Stimulated activated CD8-positive, alpha-beta memory T cell treated with anti-CD3 and anti-CD28 coated beads, Interleukin-7, amount 100 ng/mL, for 24 hours (primary cell): ENCODE measurements around the gene TGM4.

Experiments
- DNase-seq: peaks from one replicate; pipeline ENCODE4 v3.0.0-alpha.2; 2020; ENCODE audit warnings: low read depth

The TGM4 gene

GRCh38 chr3:44954962-44955361 is 80.6 kb downstream of the TGM4 start:
- DNase-seq, result no peak

DNA sequence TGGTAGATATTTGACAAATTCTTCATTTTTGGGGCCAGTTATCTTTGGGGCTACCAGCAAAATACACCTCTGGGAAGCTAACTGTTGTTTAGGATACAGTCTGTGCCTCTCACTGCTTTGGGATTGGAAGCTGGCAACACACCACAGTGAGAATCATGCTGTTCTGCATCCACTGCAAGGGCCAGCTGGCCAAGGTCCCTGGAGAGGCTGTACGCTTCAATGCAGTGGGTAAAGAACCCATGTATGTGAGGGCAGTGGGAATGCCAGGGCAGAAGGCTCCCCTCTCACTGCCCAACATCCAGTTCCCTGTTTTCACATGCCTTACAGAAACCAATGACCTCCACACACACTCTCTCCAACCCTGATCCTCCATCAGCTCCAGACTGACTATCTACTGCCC is 81.5 kb downstream of the TGM4 start:
- DNase-seq, result no peak

- no peak for DNase-seq
Observed at GRCh38 chr3:44957986-44958385, 83.6 kb downstream of the TGM4 start.

- no peak for DNase-seq
Observed at GRCh38 chr3:44958386-44958785, 84.0 kb downstream of the TGM4 start.

DNA sequence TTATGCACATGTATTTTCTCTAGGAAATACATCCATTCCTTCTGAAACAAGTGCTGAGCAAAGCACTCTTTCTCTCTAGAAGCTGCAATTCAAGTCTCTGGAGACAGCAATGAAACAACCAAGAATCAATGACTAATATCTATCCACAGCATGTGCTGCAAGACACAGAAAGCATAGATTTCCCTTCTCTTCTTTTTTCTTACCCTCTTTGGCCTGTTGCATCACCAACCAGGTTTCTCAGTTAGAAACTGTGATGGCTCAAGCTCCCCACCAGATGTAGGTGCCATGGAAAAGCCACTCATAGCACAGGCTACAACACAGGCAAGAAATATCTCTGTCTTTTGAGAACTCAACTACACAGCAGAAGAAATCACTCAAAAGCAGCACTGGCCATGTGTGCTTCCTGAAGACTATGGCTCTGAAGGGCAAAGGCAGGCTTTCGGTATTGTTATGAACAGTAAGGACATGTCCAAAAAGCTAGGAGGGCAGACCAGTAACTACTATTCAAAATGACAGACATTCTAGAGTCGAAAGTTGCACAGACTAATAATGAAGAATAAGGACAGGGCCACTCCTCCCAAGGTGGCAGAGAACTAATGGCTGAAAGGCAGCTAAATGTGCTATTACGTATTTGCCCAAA is 86.1 kb downstream of the TGM4 start:
- no peak for DNase-seq

DNA sequence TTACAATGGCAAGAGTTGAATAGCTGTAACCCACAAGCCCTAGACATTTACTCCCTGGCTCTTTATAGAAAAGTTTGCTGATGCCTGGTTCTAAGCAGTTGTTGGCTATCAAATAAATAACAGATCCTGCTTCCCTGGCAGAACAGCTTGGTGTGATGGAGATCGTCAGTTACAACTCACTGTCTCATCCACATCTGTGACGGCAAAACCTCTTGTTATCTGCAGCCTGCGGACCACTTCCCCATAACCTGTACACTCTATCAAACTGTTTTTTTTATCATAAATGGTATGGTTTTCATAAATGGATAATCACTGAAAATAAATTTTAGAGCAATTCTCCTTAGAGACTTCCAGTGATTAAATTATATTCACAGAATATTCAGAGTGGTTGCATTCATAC is 87.5 kb downstream of the TGM4 start:
- DNase-seq, result no peak

DNA sequence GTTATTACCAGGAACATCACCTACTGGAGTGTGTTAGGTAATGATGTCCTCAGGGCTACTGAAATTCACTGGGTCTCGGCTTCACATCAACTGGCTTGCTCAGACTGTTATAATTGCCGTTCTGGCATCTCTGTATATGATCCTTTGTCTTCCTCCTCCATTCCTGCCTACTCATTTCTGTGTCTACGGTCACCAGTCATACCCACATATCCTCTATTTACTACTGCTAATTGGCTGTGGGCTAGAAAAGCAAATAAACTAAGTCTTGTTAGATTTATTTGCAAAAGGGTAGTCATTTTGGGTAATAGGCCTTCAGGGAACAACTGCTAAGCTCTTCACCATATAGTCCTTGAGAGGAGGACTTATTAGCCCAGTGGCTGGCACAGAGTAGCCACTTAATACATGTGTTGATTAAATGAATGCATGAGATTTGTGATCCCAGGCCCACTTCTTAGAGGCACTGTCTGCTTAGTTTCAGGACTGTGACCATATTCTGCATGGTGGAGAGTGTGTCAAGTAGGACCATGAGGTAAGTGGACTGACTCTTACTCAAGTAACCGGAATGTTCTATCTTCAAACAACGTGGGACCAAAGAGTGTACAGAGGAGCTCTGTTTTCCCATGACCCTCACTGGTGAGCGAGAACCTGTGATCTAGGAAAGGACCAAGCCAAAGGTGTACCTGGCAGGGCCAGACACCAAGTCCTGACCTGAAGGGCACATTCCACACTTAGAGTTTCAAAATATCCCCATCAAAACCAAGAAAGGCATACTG is 88.4 kb downstream of the TGM4 start:
- DNase-seq, result no peak

DNA sequence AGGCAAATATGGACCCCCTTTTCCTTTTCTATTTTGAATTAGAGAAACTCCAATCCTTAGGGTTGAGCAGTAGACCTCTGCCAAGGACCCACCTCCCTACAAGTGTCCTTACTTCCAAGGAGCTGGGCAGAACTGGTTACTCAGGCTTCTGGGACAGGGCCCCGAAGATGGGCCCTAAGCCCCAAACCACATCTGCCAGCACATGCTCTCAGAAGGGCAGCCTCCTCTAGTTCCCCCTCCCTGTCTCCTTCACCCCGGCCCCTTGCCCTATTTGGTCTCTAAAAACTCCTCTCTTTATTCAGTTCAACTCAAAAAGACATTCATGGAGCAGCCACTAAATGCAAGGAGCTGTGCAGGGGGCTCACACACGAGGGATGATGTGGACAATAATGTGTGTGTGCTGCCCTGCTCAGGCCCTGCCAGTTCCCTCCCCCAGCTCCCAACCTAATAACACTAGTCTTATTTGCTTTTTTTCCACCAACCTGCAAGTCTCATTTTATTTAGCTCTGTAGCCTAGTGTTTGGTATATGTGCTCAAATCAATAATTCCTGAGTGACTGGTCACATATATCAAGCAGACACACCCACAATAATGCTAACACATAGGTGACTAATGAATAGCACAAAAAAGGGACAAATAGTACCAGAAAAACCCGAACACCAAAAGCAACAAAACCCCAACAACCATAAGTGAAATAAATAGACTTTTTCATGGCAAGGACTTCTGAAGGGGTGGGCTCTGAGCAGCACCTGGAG is 89.3 kb downstream of the TGM4 start:
- no peak for DNase-seq
